GM12865 (cell line): ENCODE measurements around the gene WDR86.

Source experiments
- DNase-seq: peaks from one replicate; pipeline ENCODE4 v3.0.0; 2010; ENCODE audit warnings: low read depth
- H3K4me3 ChIP-seq: 2 replicates; pipeline ENCODE4 v1.5.1; 2011; ENCODE audit warnings: mild to moderate bottlenecking, low read depth, low read length, control low read depth
- CTCF ChIP-seq: IDR thresholded peaks from 2 replicates; pipeline ENCODE4 v1.5.1; 2011; ENCODE audit warnings: low read length, control low read depth, low read depth, inconsistent platforms; ENCODE audit not compliant: insufficient read depth; ENCODE audit errors: missing control alignments

The WDR86 gene

DNA sequence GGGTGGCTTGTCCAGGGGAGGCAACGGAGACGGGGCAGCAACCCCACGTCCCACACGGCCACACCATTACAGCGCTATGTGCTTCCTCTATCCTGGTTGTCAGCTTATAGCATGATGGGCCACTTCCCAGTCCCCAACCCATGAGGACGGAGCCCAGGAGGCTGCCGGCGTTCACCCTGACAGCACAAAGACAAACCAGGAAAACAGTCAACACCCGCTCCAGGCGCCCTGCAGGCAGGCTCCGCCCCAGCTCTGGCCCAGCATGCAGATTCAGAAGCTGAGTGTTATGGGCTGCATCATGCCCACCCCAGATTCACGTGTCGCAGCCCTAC, 14.8 kb downstream of the WDR86 start:
- H3K4me3 ChIP-seq, result no peak overlapping the region
- no peak for DNase-seq
- no peak for TF ChIP-seq CTCF

DNA sequence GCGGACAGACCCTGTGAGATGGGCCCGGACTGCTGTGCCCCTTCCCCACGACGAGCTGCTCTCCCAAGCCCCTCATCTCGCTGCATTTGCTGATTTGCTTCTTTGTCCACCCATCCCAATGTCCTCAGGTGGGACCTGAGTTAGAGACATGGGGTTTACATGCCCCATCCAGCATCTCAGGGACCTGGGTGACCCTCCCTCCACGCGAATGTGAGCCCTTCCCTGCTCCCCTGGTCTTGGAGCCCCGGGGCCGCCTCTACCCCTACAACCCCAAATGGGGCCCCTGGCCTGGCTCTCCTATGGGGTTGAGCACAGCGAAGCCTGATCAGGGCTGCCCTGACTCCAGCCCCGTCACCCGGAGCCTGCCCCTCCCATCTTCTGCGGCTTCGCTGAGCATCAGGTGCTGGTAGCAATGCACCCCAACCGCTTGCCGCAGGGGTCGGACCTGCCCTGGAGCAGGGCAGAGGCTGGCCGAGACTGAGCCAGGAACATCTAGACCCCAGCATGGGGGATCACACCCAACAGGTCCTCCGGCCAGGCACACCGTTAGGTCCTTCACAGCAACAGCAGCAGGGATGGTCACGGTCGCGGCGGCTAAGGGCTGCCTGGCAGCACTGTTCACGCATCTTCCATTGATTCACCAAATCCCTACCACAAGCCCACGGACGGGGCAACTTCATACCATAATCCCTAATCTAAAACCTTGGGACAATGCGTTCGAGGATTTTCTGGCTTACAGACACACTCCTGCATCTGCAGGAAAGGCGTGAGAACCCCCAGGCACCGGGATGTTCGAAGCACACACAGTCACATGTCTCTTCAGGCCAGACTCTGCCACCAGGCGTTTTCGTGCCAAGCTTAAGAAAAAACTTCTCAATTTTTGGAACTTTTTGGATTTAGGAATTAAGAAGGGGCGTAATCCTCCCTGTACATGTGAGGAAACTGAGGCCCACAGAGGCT, 15.5 kb downstream of the WDR86 start:
- DNase-seq, result no peak
- no peak overlapping the region for H3K4me3 ChIP-seq
- TF ChIP-seq CTCF, result no peak

DNA sequence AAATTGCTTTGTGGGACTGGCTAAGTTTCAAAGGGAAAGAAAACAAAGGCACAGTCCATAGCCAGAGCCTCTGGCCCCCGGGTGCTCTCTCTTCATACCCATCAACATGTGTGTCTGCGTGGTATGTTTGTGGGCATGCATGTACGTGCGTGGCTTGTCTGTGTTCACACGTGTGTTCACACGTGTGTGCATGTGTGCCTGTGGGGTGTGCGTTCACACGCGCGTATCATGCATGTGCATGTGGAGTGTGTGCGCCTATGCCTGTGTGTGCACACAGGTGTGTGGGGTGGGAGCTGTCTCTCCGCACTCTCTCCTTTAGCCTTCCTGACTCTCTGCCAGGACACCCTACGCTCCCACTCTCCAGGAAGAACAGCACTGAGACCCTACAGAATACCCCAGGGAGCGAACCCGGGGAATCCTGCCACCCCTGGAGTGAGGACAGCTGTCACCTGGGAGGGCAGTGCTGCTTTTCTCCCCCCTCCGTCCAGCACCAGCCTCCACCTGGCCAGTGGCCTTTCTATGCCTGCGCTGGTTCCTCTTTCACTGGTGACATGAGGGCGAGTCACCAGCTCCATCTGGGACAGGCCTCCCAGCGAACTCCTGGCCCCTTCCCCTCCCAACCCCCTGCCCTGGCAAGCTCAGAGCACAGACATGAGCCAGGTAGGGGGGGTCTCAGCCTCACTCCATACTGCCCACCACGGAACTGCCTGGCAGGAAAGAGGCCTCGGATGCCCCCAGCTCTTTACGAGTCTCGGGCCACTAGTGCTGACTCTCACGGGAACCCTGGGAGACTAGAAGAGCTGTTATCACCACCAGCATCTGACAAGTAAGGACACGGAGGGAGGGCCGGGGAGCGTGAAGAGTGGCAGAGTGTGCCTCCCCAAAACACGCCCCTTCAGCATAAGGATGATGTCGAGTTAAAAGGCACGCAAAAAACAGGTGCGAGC, 16.5 kb downstream of the WDR86 start:
- no peak overlapping the region for H3K4me3 ChIP-seq
- TF ChIP-seq CTCF, result no peak
- no peak for DNase-seq

GRCh38 chr7:151392426-151392825, 17.4 kb downstream of the WDR86 start:
- TF ChIP-seq CTCF, result no peak
- no peak overlapping the region for H3K4me3 ChIP-seq
- DNase-seq, result no peak

DNA sequence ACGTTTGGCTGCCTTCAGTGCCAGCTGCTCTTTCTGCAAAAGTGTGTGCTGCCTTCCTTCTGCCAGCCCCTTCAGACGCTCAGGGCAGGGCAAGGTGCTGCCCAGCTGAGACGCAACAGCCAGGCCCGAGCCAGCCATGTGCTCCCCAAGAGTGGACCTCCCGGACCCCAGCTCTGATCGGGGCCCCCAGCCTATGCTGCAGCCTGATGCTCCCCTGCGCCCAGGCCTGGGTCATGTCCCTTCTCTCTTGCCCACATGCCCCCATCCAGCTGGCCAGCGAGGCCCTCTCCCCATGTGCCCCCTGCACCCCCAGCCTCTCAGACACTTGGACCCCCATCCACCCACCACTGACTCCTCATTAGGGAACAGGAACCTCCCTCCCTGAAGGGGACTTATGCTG, 17.8 kb downstream of the WDR86 start:
- no peak for DNase-seq

GRCh38 chr7:151391358-151391730, 18.5 kb downstream of the WDR86 start:
- H3K4me3 ChIP-seq, result no peak overlapping the region
- no peak for DNase-seq
- TF ChIP-seq CTCF, result no peak

More for the DNA sequence above, 17.8 kb downstream of the WDR86 start:
- no peak for TF ChIP-seq CTCF
- H3K4me3 ChIP-seq, result no peak overlapping the region
